ENCODE data around the gene SLC9A5. TPM values are rescaled to one million over a fixed set of nuclear protein-coding genes. Genes with fewer than 3 reads are reported as not detected.
A peak's percentile ranks its signal among the peaks of the same experiment; 100 is the strongest.

SLC9A5 gene
- total RNA-seq, 1 experiment from 2014 or later, result 2.7 TPM

GRCh38 chr16:67305216-67306071 lies 56.7 kb downstream of the SLC9A5 start:
- no peak for DNase-seq (ENCODE audit: low spot score)

- DNase-seq (ENCODE audit: low spot score), result no peak
Observed at GRCh38 chr16:67310561-67310960, 61.8 kb downstream of the SLC9A5 start.

DNA sequence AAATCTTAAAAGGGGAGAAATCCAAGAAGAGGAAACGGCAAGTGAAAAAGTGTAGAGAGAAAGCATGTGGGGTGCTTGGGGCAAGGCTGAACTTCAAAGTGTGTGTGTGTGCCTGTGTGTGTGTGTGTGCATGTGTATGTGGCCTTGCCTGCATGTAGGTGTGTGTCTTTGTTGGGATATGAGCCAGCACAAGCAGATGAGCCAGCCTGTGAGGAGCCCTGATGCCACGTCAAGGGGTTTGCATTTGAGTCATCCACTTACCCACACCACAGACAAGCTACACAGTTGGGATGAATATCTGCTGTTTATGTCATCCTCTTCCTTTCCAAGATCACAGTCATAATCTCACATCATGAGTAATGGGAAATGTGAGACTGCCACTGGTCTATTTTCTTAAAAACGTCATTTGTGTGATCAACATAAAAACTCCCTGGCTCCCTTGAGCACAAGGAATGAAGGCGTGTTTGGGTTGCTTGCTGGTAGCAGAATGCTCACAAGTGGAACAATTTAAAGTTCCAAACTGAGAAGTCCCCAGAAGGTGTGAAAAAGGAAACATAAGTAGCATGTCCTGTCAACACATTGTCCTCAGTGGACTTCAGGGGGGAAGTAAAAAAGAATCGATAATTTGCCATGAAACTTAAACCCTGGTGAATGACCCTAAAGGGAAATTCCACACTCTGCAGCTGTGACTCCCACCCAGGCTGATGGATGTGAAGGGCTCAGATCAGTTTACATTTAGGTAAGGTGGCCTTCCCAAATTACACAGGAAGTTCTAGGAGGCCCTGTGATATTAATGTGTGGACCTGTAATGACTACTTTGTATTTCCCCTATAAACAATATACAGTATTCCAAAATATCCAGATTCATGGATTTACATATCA lies 63.1 kb downstream of the SLC9A5 start:
- DNase-seq (ENCODE audit: low spot score), result no peak

- DNase-seq (ENCODE audit: low spot score), result peak; percentile 39
Observed at GRCh38 chr16:67312719-67313118, 63.9 kb downstream of the SLC9A5 start.

DNA sequence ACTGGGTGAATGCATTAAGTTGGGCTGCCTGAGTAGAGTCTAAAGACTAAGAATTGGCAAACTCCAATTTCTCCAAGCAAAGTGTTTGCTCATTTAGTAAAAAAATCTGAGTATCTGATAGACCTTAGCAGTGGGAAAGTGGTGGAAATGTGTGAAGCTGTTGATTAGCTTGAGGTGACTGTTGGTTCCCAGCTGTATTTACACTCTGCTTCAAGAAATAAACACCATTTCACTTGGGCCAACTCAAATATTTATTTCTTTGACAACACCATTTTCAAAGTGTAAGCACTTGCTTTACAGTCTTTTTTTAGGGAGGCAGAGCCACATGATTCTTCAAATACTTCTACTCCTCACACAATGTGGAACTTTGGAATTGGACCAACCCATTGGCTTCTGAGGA lies 69.1 kb downstream of the SLC9A5 start:
- no peak for DNase-seq (ENCODE audit: low spot score)

Small RNA genes lying within 50 kb of the gene (small RNA-seq; reads per million reads assigned to genes)
- gene MIR328, result not detected

Other genes with a start within 250 kb of the SLC9A5 start
- gene CBFB, start 219.8 kb upstream of the SLC9A5 start, total RNA-seq (2014; rRNA removed; shearing (Covaris generic)), result 98.9 and 115 TPM in 2 replicates
- gene PHAF1, start 139.0 kb upstream of the SLC9A5 start, total RNA-seq (2014; rRNA removed; shearing (Covaris generic)), result 13.6 and 15.4 TPM in 2 replicates
- gene B3GNT9, start 98.0 kb upstream of the SLC9A5 start, total RNA-seq (2014; rRNA removed; shearing (Covaris generic)), result 10.7 and 13.5 TPM in 2 replicates
- gene TRADD, start 89.1 kb upstream of the SLC9A5 start, total RNA-seq (2014; rRNA removed; shearing (Covaris generic)), result 33.6 and 35.4 TPM in 2 replicates
- 27.7 and 34.6 TPM in 2 replicates for gene FBXL8, start 89.0 kb upstream of the SLC9A5 start, total RNA-seq (2014; rRNA removed; shearing (Covaris generic))
- 42.1 and 44.2 TPM in 2 replicates for gene HSF4, start 84.2 kb upstream of the SLC9A5 start, total RNA-seq (2014; rRNA removed; shearing (Covaris generic))
- 95.1 and 97.0 TPM in 2 replicates for gene NOL3, start 78.4 kb upstream of the SLC9A5 start, total RNA-seq (2014; rRNA removed; shearing (Covaris generic))
- 41.4 and 41.7 TPM in 2 replicates for gene MATCAP1, start 65.0 kb upstream of the SLC9A5 start, total RNA-seq (2014; rRNA removed; shearing (Covaris generic))
- gene EXOC3L1, start 58.8 kb upstream of the SLC9A5 start, total RNA-seq (2014; rRNA removed; shearing (Covaris generic)), result 0.29 and 0.74 TPM in 2 replicates
- 156 and 171 TPM in 2 replicates for gene E2F4, start 56.8 kb upstream of the SLC9A5 start, total RNA-seq (2014; rRNA removed; shearing (Covaris generic))
- gene ELMO3, start 49.8 kb upstream of the SLC9A5 start, total RNA-seq (2014; rRNA removed; shearing (Covaris generic)), result 55.2 and 57.4 TPM in 2 replicates
- 61.2 and 67.8 TPM in 2 replicates for gene TMEM208, start 21.8 kb upstream of the SLC9A5 start, total RNA-seq (2014; rRNA removed; shearing (Covaris generic))
- gene FHOD1, start 1.5 kb upstream of the SLC9A5 start, total RNA-seq (2014; rRNA removed; shearing (Covaris generic)), result 49.5 and 57.7 TPM in 2 replicates
- gene PLEKHG4, start 30.6 kb downstream of the SLC9A5 start, total RNA-seq (2014; rRNA removed; shearing (Covaris generic)), result 69.5 and 71.3 TPM in 2 replicates
- not detected in 2 replicates for gene KCTD19, start 77.8 kb downstream of the SLC9A5 start, total RNA-seq (2014; rRNA removed; shearing (Covaris generic))
- gene LRRC36, start 77.8 kb downstream of the SLC9A5 start, total RNA-seq (2014; rRNA removed; shearing (Covaris generic)), result 0.46 TPM in 1 of 2 replicates, not detected in the other
- 70.5 and 70.9 TPM in 2 replicates for gene TPPP3, start 144.5 kb downstream of the SLC9A5 start, total RNA-seq (2014; rRNA removed; shearing (Covaris generic))
- gene ZDHHC1, start 167.5 kb downstream of the SLC9A5 start, total RNA-seq (2014; rRNA removed; shearing (Covaris generic)), result 21.5 and 24.4 TPM in 2 replicates
- 18.3 and 23.2 TPM in 2 replicates for gene HSD11B2, start 182.1 kb downstream of the SLC9A5 start, total RNA-seq (2014; rRNA removed; shearing (Covaris generic))
- gene ATP6V0D1, start 232.2 kb downstream of the SLC9A5 start, total RNA-seq (2014; rRNA removed; shearing (Covaris generic)), result 97.6 and 99.5 TPM in 2 replicates
- not detected in 2 replicates for gene AGRP, start 234.6 kb downstream of the SLC9A5 start, total RNA-seq (2014; rRNA removed; shearing (Covaris generic))